HepG2 (cell line): ENCODE results near the gene SRP68. TPM values are rescaled to one million over a fixed set of nuclear protein-coding genes. Genes with fewer than 3 reads are reported as not detected.

Source experiments
- ATAC-seq: fragments of 200-7000 bp; cut with Tn5 transposase; 3 replicates; pipeline ENCODE4 v1.9.1; 2020; ENCODE audit warnings: mild to moderate bottlenecking, moderate library complexity
- BruUV-seq: library from RNA; stranded (reverse); fragments of 400-500 nt; replicated peaks from 2 replicates; lab custom pipeline; 2021; lab: Mats Ljungman, UMichigan
- CTCF ChIA-PET: fragments of 300-600 bp; formaldehyde crosslinking; extraction: SDS; loops from one replicate; lab custom pipeline; 2021; ENCODE audit warnings: low total read pairs, inconsistent platforms, low intra/inter-chr PET ratio; lab: Yijun Ruan, JAX
- POLR2A ChIA-PET: fragments of 350-600 bp; sonication (Branson Sonifier 250); formaldehyde crosslinking; loops from one replicate; lab custom pipeline; 2020; ENCODE audit warnings: antibody characterized with exemption, inconsistent platforms; lab: Yijun Ruan, JAX
- DNase-seq: peaks from one replicate; pipeline ENCODE4 v3.0.0-alpha.2; 2015; ENCODE audit warnings: low spot score
- FAIRE-seq: peaks from 3 replicates; lab custom pipeline; 2011; peaks lifted over from hg19 to GRCh38; lab: Jason Lieb, UNC
- H2AFZ ChIP-seq: one replicate; pipeline ENCODE4 v1.6.1; 2011; ENCODE audit warnings: low read length, inconsistent platforms
- H3K27ac ChIP-seq: fragments of 300-600 bp; 3 replicates; pipeline ENCODE4 v1.8.0; 2011; ENCODE audit warnings: mixed run types, mild to moderate bottlenecking, mixed read lengths, low read length, inconsistent platforms; ENCODE audit not compliant: insufficient read depth; ENCODE audit errors: extremely low read length
- H3K27me3 ChIP-seq, 2 experiments: fragments of 200-600 bp in 1 of 2; 2 replicates in 1 of 2; 3 replicates in 1 of 2; pipeline versions ENCODE4 v1.6.0 to v1.8.0; 2011; ENCODE audit warnings: low read length in 2 of 2, mild to moderate bottlenecking in 2 of 2, moderate library complexity in 2 of 2, inconsistent platforms in 1 of 2; ENCODE audit not compliant: insufficient read depth in 2 of 2, control insufficient read depth in 1 of 2
- H3K36me3 ChIP-seq, 2 experiments: fragments of 200-600 bp in 1 of 2; replicated peaks in 1 of 2; 2 replicates in 1 of 2; 3 replicates in 1 of 2; pipeline versions ENCODE4 v1.5.1 to v1.8.0; 2011; ENCODE audit warnings: low read length in 2 of 2, inconsistent platforms in 1 of 2; ENCODE audit not compliant: insufficient read depth in 2 of 2, control insufficient read depth in 1 of 2
- H3K4me1 ChIP-seq: 2 replicates; pipeline ENCODE4 v1.5.1; 2012; ENCODE audit warnings: low read length, inconsistent platforms; ENCODE audit not compliant: insufficient read depth
- H3K4me2 ChIP-seq: 2 replicates; pipeline ENCODE4 v1.6.0; 2011; ENCODE audit warnings: low read depth, low read length, inconsistent platforms
- H3K4me3 ChIP-seq, 3 experiments: fragments of 200-600 bp in 1 of 3; sonication (generic), shearing (Covaris generic) in 1 of 3; replicated peaks in 1 of 3; 2 replicates each; pipeline ENCODE4 v1.5.1; 2011 to 2016; ENCODE audit warnings: low read length in 3 of 3, inconsistent platforms in 2 of 3, low read depth in 2 of 3, mild to moderate bottlenecking in 2 of 3, control low read depth in 1 of 3, mixed read lengths in 1 of 3; ENCODE audit not compliant: insufficient read depth in 1 of 3
- H3K79me2 ChIP-seq: one replicate; pipeline ENCODE4 v1.6.1; 2011; ENCODE audit warnings: low read length, inconsistent platforms; ENCODE audit not compliant: insufficient read depth
- H3K9ac ChIP-seq: 2 replicates; pipeline ENCODE4 v1.6.0; 2011; ENCODE audit warnings: mild to moderate bottlenecking, low read depth, low read length, inconsistent platforms; ENCODE audit not compliant: insufficient read depth
- H3K9me3 ChIP-seq: 2 replicates; pipeline ENCODE4 v1.5.1; 2012; ENCODE audit warnings: mild to moderate bottlenecking, low read length
- H4K20me1 ChIP-seq: 2 replicates; pipeline ENCODE4 v1.6.0; 2011; ENCODE audit warnings: inconsistent platforms, mild to moderate bottlenecking, low read length, moderate library complexity; ENCODE audit not compliant: insufficient read depth
- CTCF ChIP-seq: sonication (generic); formaldehyde crosslinking; IDR thresholded peaks from 2 replicates; pipeline ENCODE4 v1.5.0; 2020; ENCODE audit warnings: mild to moderate bottlenecking, missing genetic modification reagents, moderate library complexity
- DMAP1 ChIP-seq: IDR thresholded peaks from 2 replicates; pipeline ENCODE4 v1.6.1; 2016
- GPN1 ChIP-seq: sonication (generic); formaldehyde crosslinking; IDR thresholded peaks from 2 replicates; pipeline ENCODE4 v1.5.1; 2020; ENCODE audit warnings: missing genetic modification reagents, borderline replicate concordance
- KMT2B ChIP-seq: IDR thresholded peaks from 2 replicates; pipeline ENCODE4 v1.6.1; 2016; ENCODE audit warnings: missing genetic modification reagents, missing compliant biosample characterization
- MIER2 ChIP-seq: IDR thresholded peaks from 2 replicates; pipeline ENCODE4 v1.6.1; 2016; ENCODE audit warnings: missing biosample characterization, missing genetic modification reagents
- NR2C2 ChIP-seq: sonication (generic); formaldehyde crosslinking; IDR thresholded peaks from 2 replicates; pipeline ENCODE4 v1.4.0; 2020; ENCODE audit warnings: missing genetic modification reagents, mild to moderate bottlenecking, moderate library complexity, borderline replicate concordance
- NR2F1 ChIP-seq, 2 experiments: fragments of 450-650 bp in 1 of 2; formaldehyde crosslinking in 1 of 2; IDR thresholded peaks; 2 replicates each; pipeline versions ENCODE4 v1.5.0 to v1.6.1; 2016 to 2020; ENCODE audit warnings: mild to moderate bottlenecking in 1 of 2, missing compliant biosample characterization in 1 of 2, missing genetic modification reagents in 1 of 2, moderate library complexity in 1 of 2
- SIN3B ChIP-seq: fragments of 150-350 bp; IDR thresholded peaks from 2 replicates; pipeline ENCODE4 v1.6.1; 2014; ENCODE audit warnings: low read length
- SMARCC2 ChIP-seq: fragments of 450-650 bp; IDR thresholded peaks from 2 replicates; pipeline ENCODE4 v1.6.1; 2017; ENCODE audit warnings: antibody characterized with exemption, mild to moderate bottlenecking
- SMARCE1 ChIP-seq: fragments of 450-650 bp; IDR thresholded peaks from 2 replicates; pipeline ENCODE4 v1.6.1; 2017; ENCODE audit warnings: borderline replicate concordance
- SMC3 ChIP-seq: IDR thresholded peaks from 2 replicates; pipeline ENCODE4 v1.6.1; 2011; ENCODE audit warnings: low read length, improper control_type of control experiment
- STAG1 ChIP-seq: sonication (generic); formaldehyde crosslinking; IDR thresholded peaks from 2 replicates; pipeline ENCODE4 v1.4.0; 2020; ENCODE audit warnings: missing genetic modification reagents
- ZNF143 ChIP-seq: sonication (generic); formaldehyde crosslinking; IDR thresholded peaks from 2 replicates; pipeline ENCODE4 v1.4.0; 2020; ENCODE audit warnings: missing genetic modification reagents
- ZNF431 ChIP-seq: sonication (generic); formaldehyde crosslinking; IDR thresholded peaks from 2 replicates; pipeline ENCODE4 v1.9.0; 2022; ENCODE audit warnings: missing genetic modification reagents, low read depth, mild to moderate bottlenecking, borderline replicate concordance
- ZNF629 ChIP-seq: sonication (generic); formaldehyde crosslinking; conservative IDR thresholded peaks from 2 replicates; pipeline ENCODE4 v1.5.0; 2020; ENCODE audit warnings: missing genetic modification reagents
- WGBS: methylation state at CpG from one replicate; pipeline ENCODE4 v1.1.6; 2017; ENCODE audit warnings: low lambda C conversion rate; 5-methylcytosine and 5-hydroxymethylcytosine counted together
- in situ Hi-C: cut with HindIII; loops from 2 replicates; pipeline ENCODE4 v1.10.0; 2017; ENCODE audit warnings: low pct_unique_long_range_greater_than_20kb; ENCODE audit not compliant: extremely low pct_ligation_motif_present
- intact Hi-C: fragments of 100-400 bp; cut with micrococcal nuclease; formaldehyde crosslinking; loops from one replicate; pipeline ENCODE4 v1.10.0; 2022; ENCODE audit not compliant: unreplicated experiment
- polyA plus RNA-seq, 8 experiments: library from polyadenylated mRNA; depleted of rRNA in 3 of 8; stranded (reverse) in 7 of 8; unstranded in 1 of 8; fragments of >200 nt; fragmentation: Illumina TruSeq in 4 of 8; extraction: Trizol in 4 of 8; gene quantifications; 2 replicates each; pipeline versions ENCODE4 v1.2.1 to v1.2.3, GENCODE V29; 2011 to 2016; ENCODE audit warnings: low read depth in 4 of 8, missing spikeins in 1 of 8, mixed read lengths in 1 of 8; ENCODE audit not compliant: insufficient read depth in 1 of 8
- total RNA-seq, 5 experiments: library from RNA; depleted of rRNA; stranded (reverse); fragments of >200 nt; fragmentation: Illumina TruSeq; extraction: Trizol; gene quantifications; 2 replicates each; pipeline ENCODE4 v1.2.3, GENCODE V29; 2016; ENCODE audit warnings: low read depth in 1 of 5

Gene SRP68
- total and polyA plus RNA-seq, 2 of the 13 experiments (the other 11 are each of a cell fraction or from before 2014, with no cell fraction given): 39.8 to 74.3 TPM

- WGBS: 35% methylated on average over 6 of the region's 6 CpGs
Measured at GRCh38 chr17:76107509-76107908, 35.2 kb upstream of the SRP68 start.

GRCh38 chr17:76106703-76107102, 34.4 kb upstream of the SRP68 start:
- Histone ChIP-seq H3K36me3 (peaks cover 2 to 3% of the 10 kb centered on the region in 2 experiments), H3K27me3 (no peaks in the 10 kb centered on the region; a peak in 1 of 5 replicates), H4K20me1 (no peaks in the 10 kb centered on the region), H3K79me2 (peaks cover 16% of the 10 kb centered on the region), H3K4me1 (peaks cover 43% of the 10 kb centered on the region), H3K4me3 (no peak overlapping the region), H3K27ac (no peak overlapping the region), H3K9ac (no peak overlapping the region), H2AFZ (no peak overlapping the region), H3K4me2 (no peak overlapping the region), H3K9me3 (no peaks in the 10 kb centered on the region)
- no peak for TF ChIP-seq NR2F1 (CRISPR knock-in tag; IDR thresholded peaks at IDR 0.05)
- no peak for TF ChIP-seq SIN3B
- no peak for TF ChIP-seq ZNF143 (CRISPR knock-in tag)
- no peak for TF ChIP-seq ZNF629 (CRISPR knock-in tag)
- no peak for TF ChIP-seq ZNF431 (CRISPR knock-in tag)
- no peak for TF ChIP-seq KMT2B (CRISPR knock-in tag)
- TF ChIP-seq MIER2: no peak
- TF ChIP-seq SMARCE1: no peak
- no peak for TF ChIP-seq SMARCC2
- no peak for TF ChIP-seq DMAP1
- no peak for TF ChIP-seq NR2C2 (CRISPR knock-in tag)
- BruUV-seq: no TSS peak
- no peak for ATAC-seq
- intact Hi-C loops (no loop called here), in situ Hi-C loops (no loop called here)
- WGBS: 39% methylated on average over 3 of the region's 3 CpGs
- CTCF ChIA-PET: no interaction called here
- POLR2A ChIA-PET: interaction anchor here (0.7 to 1.3 kb wide), 3 partner anchors 10 to 20 kb away, joined by 3 to 8 read pairs (median 7); no protein-coding TSS in a partner anchor
- no peak for FAIRE-seq
- DNase-seq: no peak

More at GRCh38 chr17:76107509-76107908, 35.2 kb upstream of the SRP68 start:
- DNase-seq (peak; percentile 58), FAIRE-seq (no peak), ATAC-seq (no peak)
- Histone ChIP-seq H3K27ac (no peak overlapping the region), H3K36me3 (no peaks in the 10 kb centered on the region), H3K4me2 (no peak overlapping the region), H3K9me3 (no peaks in the 10 kb centered on the region), H3K4me1 (peaks cover 35% of the 10 kb centered on the region), H4K20me1 (no peaks in the 10 kb centered on the region), H3K4me3 (no peak overlapping the region), H3K79me2 (peaks cover 8% of the 10 kb centered on the region), H2AFZ (no peak overlapping the region), H3K9ac (no peak overlapping the region), H3K27me3 (no peaks in the 10 kb centered on the region; a peak in 1 of 5 replicates)
- peak; percentile 15; the same call in 1 of the 2 replicates for TF ChIP-seq STAG1 (CRISPR knock-in tag)
- peak; percentile 35 for TF ChIP-seq CTCF (CRISPR knock-in tag)
- no peak for TF ChIP-seq GPN1
- peak; percentile 18; the same call in 1 of the 2 replicates for TF ChIP-seq SMC3
- BruUV-seq: no TSS peak
- CTCF ChIA-PET: no interaction called here
- POLR2A ChIA-PET: interaction anchor here (1.5 kb wide), 1 partner anchor 36 kb away, joined by 3 read pairs; the partner anchor contains the start of gene SRP68
- in situ Hi-C loops: no loop called here
- intact Hi-C loops: no loop called here
